HepG2 (cell line): ENCODE results near the gene TPGS1. TPM values are rescaled to one million over a fixed set of nuclear protein-coding genes. Genes with fewer than 3 reads are reported as not detected.

ENCODE experiments used
- CC2D1A ChIP-seq: sonication (generic); formaldehyde crosslinking; IDR thresholded peaks from 2 replicates; pipeline ENCODE4 v1.8.1; 2023; ENCODE audit warnings: mild to moderate bottlenecking, missing genetic modification reagents
- KLF6 ChIP-seq: IDR thresholded peaks from 2 replicates; pipeline ENCODE4 v1.8.0; 2016; ENCODE audit warnings: missing biosample characterization, missing genetic modification reagents
- MAFF ChIP-seq: IDR thresholded peaks from 2 replicates; pipeline ENCODE4 v1.6.1; 2011; ENCODE audit warnings: low read depth, low read length, improper control_type of control experiment
- MED13 ChIP-seq: sonication (generic); formaldehyde crosslinking; IDR thresholded peaks from 2 replicates; pipeline ENCODE4 v1.5.0; 2020; ENCODE audit warnings: missing genetic modification reagents
- MIER3 ChIP-seq: IDR thresholded peaks from 2 replicates; pipeline ENCODE4 v1.6.1; 2016; ENCODE audit warnings: missing compliant biosample characterization, borderline replicate concordance
- NCOA5 ChIP-seq: sonication (generic); formaldehyde crosslinking; IDR thresholded peaks from 2 replicates; pipeline ENCODE4 v1.4.0; 2020; ENCODE audit warnings: missing genetic modification reagents
- NFRKB ChIP-seq: fragments of 450-650 bp; IDR thresholded peaks from 2 replicates; pipeline ENCODE4 v1.6.1; 2017
- NONO ChIP-seq, 2 experiments: fragments of 450-650 bp in 1 of 2; sonication (generic) in 1 of 2; formaldehyde crosslinking in 1 of 2; IDR thresholded peaks in 1 of 2; conservative IDR thresholded peaks in 1 of 2; 2 replicates each; pipeline versions ENCODE4 v1.6.1 to v1.8.0; 2017 to 2022; ENCODE audit warnings: mild to moderate bottlenecking in 1 of 2, missing genetic modification reagents in 1 of 2, moderate library complexity in 1 of 2
- NR2F2 ChIP-seq: IDR thresholded peaks from 2 replicates; pipeline ENCODE4 v1.6.1; 2012; ENCODE audit warnings: low read depth, inconsistent platforms, borderline replicate concordance
- TCF12 ChIP-seq, 2 experiments: fragments of 450-650 bp in 1 of 2; sonication (generic) in 1 of 2; formaldehyde crosslinking in 1 of 2; IDR thresholded peaks; 2 replicates each; pipeline versions ENCODE4 v1.6.1 to v1.8.0; 2017 to 2022; ENCODE audit warnings: antibody characterized with exemption in 1 of 2, mild to moderate bottlenecking in 1 of 2, missing genetic modification reagents in 1 of 2, moderate library complexity in 1 of 2
- YY1 ChIP-seq: IDR thresholded peaks from 2 replicates; pipeline ENCODE4 v1.6.1; 2011; ENCODE audit warnings: low read length, low read depth, moderate library complexity, mild to moderate bottlenecking; ENCODE audit not compliant: insufficient read depth, insufficient replicate concordance
- ZFP37 ChIP-seq: sonication (generic); formaldehyde crosslinking; IDR thresholded peaks from 2 replicates; pipeline ENCODE4 v1.4.0; 2020; ENCODE audit warnings: missing genetic modification reagents, borderline replicate concordance
- ZNF10 ChIP-seq: sonication (generic); formaldehyde crosslinking; IDR thresholded peaks from 2 replicates; pipeline ENCODE4 v1.4.0; 2020; ENCODE audit warnings: mild to moderate bottlenecking, low read depth, missing genetic modification reagents, borderline replicate concordance
- ZNF383 ChIP-seq: sonication (generic); formaldehyde crosslinking; IDR thresholded peaks from 2 replicates; pipeline ENCODE4 v1.4.0; 2020; ENCODE audit warnings: missing genetic modification reagents, mild to moderate bottlenecking, borderline replicate concordance
- ZNF510 ChIP-seq: sonication (generic); formaldehyde crosslinking; IDR thresholded peaks from 2 replicates; pipeline ENCODE4 v1.4.0; 2020; ENCODE audit warnings: low read depth, mild to moderate bottlenecking, missing genetic modification reagents
- ZNF790 ChIP-seq: sonication (generic); formaldehyde crosslinking; IDR thresholded peaks from 2 replicates; pipeline ENCODE4 v1.8.0; 2022; ENCODE audit warnings: missing genetic modification reagents, mild to moderate bottlenecking, borderline replicate concordance
- ZNF841 ChIP-seq: sonication (generic); formaldehyde crosslinking; IDR thresholded peaks from 2 replicates; pipeline ENCODE4 v1.8.1; 2023; ENCODE audit warnings: missing genetic modification reagents, borderline replicate concordance
- polyA plus RNA-seq, 8 experiments: library from polyadenylated mRNA; depleted of rRNA in 3 of 8; stranded (reverse) in 7 of 8; unstranded in 1 of 8; fragments of >200 nt; fragmentation: Illumina TruSeq in 4 of 8; extraction: Trizol in 4 of 8; gene quantifications; 2 replicates each; pipeline versions ENCODE4 v1.2.1 to v1.2.3, GENCODE V29; 2011 to 2016; ENCODE audit warnings: low read depth in 4 of 8, missing spikeins in 1 of 8, mixed read lengths in 1 of 8; ENCODE audit not compliant: insufficient read depth in 1 of 8
- total RNA-seq, 5 experiments: library from RNA; depleted of rRNA; stranded (reverse); fragments of >200 nt; fragmentation: Illumina TruSeq; extraction: Trizol; gene quantifications; 2 replicates each; pipeline ENCODE4 v1.2.3, GENCODE V29; 2016; ENCODE audit warnings: low read depth in 1 of 5
- TF ChIP-seq, protein P1 (sequence below): sonication (generic); formaldehyde crosslinking; IDR thresholded peaks from 2 replicates; pipeline ENCODE4 v1.5.0; 2020; ENCODE audit warnings: mild to moderate bottlenecking, missing genetic modification reagents, borderline replicate concordance
- TF ChIP-seq, protein P2 (sequence below): sonication (generic); formaldehyde crosslinking; IDR thresholded peaks from 2 replicates; pipeline ENCODE4; 2020; ENCODE audit warnings: missing genetic modification reagents, mild to moderate bottlenecking, borderline replicate concordance
- TF ChIP-seq, protein P3 (sequence below), 2 experiments: sonication (generic) in 1 of 2; formaldehyde crosslinking in 1 of 2; IDR thresholded peaks; 2 replicates each; pipeline versions ENCODE4 v1.5.1 to v1.6.1; 2011 to 2020; ENCODE audit warnings: borderline replicate concordance in 1 of 2, low read depth in 1 of 2, low read length in 1 of 2, mild to moderate bottlenecking in 1 of 2, missing genetic modification reagents in 1 of 2, moderate library complexity in 1 of 2

The TPGS1 gene
- total and polyA plus RNA-seq, 2 of the 13 experiments (the other 11 are each of a cell fraction or from before 2014, with no cell fraction given) = 1.1 to 6.2 TPM

DNA sequence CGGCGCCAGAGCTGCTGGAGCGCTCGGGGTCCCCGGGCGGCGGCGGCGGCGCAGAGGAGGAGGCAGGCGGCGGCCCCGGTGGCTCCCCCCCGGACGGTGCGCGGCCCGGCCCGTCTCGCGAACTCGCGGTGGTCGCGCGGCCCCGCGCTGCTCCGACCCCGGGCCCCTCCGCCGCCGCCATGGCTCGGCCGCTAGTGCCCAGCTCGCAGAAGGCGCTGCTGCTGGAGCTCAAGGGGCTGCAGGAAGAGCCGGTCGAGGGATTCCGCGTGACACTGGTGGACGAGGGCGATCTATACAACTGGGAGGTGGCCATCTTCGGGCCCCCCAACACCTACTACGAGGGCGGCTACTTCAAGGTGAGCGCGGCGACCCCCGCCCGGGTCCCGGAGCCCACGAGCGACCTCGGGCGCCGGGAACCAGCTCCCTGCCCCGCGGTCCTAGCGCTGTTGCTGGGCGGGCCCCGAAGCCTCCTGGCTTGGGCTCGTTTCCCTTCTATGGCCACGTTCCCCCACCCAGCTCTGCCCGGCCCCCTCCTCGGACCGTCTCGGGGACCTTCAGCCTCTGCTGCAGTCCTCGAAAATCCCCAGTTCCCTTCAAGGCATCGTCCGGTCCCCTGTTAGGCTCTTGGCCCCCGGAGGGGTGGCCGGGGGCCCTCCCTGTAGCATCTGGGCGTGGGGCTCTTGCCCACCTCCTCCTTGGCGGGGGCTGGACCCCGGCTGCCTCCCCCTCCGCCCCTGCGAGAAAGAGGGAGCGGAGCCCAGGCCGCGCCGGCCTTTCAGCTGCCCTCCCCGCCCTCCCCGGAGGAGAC, 24.7 kb downstream of the TPGS1 start, which contains the start of gene CDC34 (continued):
- TF ChIP-seq, protein P1, sequence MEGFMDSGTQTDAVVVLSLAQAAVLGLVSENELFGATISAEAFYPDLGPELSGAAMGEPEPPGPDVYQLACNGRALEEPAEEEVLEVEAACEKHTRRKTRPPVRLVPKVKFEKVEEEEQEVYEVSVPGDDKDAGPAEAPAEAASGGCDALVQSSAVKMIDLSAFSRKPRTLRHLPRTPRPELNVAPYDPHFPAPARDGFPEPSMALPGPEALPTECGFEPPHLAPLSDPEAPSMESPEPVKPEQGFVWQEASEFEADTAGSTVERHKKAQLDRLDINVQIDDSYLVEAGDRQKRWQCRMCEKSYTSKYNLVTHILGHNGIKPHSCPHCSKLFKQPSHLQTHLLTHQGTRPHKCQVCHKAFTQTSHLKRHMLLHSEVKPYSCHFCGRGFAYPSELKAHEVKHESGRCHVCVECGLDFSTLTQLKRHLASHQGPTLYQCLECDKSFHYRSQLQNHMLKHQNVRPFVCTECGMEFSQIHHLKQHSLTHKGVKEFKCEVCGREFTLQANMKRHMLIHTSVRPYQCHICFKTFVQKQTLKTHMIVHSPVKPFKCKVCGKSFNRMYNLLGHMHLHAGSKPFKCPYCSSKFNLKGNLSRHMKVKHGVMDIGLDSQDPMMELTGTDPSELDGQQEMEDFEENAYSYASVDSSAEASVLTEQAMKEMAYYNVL = no peak
- TF ChIP-seq ZNF10 (CRISPR knock-in tag) = no peak
- TF ChIP-seq TCF12 (IDR thresholded peaks at IDR 0.05) = no peak
- TF ChIP-seq TCF12 (CRISPR knock-in tag; IDR thresholded peaks at IDR 0.05) = no peak; the same call in 1 of the 2 replicates
- TF ChIP-seq ZNF383 (CRISPR knock-in tag) = no peak
- no peak for TF ChIP-seq MAFF
- TF ChIP-seq ZFP37 = no peak
- TF ChIP-seq ZNF510 (CRISPR knock-in tag) = no peak
- TF ChIP-seq, protein P2, sequence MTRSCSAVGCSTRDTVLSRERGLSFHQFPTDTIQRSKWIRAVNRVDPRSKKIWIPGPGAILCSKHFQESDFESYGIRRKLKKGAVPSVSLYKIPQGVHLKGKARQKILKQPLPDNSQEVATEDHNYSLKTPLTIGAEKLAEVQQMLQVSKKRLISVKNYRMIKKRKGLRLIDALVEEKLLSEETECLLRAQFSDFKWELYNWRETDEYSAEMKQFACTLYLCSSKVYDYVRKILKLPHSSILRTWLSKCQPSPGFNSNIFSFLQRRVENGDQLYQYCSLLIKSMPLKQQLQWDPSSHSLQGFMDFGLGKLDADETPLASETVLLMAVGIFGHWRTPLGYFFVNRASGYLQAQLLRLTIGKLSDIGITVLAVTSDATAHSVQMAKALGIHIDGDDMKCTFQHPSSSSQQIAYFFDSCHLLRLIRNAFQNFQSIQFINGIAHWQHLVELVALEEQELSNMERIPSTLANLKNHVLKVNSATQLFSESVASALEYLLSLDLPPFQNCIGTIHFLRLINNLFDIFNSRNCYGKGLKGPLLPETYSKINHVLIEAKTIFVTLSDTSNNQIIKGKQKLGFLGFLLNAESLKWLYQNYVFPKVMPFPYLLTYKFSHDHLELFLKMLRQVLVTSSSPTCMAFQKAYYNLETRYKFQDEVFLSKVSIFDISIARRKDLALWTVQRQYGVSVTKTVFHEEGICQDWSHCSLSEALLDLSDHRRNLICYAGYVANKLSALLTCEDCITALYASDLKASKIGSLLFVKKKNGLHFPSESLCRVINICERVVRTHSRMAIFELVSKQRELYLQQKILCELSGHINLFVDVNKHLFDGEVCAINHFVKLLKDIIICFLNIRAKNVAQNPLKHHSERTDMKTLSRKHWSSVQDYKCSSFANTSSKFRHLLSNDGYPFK = 0 out of 2 replicates have a peak, but pooled peaks have one; percentile 1
- no peak for TF ChIP-seq NCOA5
- TF ChIP-seq NONO (IDR thresholded peaks at IDR 0.05) = no peak
- TF ChIP-seq NONO (CRISPR knock-in tag; conservative IDR thresholded peaks at IDR 0.05) = no peak
- TF ChIP-seq CC2D1A = no peak
- TF ChIP-seq YY1 = peak; percentile 6
- TF ChIP-seq NR2F2 = no peak
- TF ChIP-seq ZNF841 (CRISPR knock-in tag) = no peak
- no peak; the same call in 1 of the 2 replicates for TF ChIP-seq ZNF790
- TF ChIP-seq, protein P3, sequence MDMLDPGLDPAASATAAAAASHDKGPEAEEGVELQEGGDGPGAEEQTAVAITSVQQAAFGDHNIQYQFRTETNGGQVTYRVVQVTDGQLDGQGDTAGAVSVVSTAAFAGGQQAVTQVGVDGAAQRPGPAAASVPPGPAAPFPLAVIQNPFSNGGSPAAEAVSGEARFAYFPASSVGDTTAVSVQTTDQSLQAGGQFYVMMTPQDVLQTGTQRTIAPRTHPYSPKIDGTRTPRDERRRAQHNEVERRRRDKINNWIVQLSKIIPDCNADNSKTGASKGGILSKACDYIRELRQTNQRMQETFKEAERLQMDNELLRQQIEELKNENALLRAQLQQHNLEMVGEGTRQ (IDR thresholded peaks at IDR 0.05; ENCODE audit: low read depth, low read length) = no peak
- TF ChIP-seq, protein P3 (CRISPR knock-in tag; IDR thresholded peaks at IDR 0.05; ENCODE audit: borderline replicate concordance) = no peak
- no peak for TF ChIP-seq NFRKB
- TF ChIP-seq MIER3 (CRISPR knock-in tag) = no peak
- 0 out of 2 replicates have a peak, but pooled peaks have one; percentile 35 for TF ChIP-seq KLF6 (CRISPR knock-in tag)
- TF ChIP-seq MED13 (CRISPR knock-in tag) = no peak
